ENCODE measurements around the gene ICOS.

GRCh38 chr2:203918839-203919238 is 17.7 kb upstream of the ICOS start:
- TF ChIP-seq, protein P1, sequence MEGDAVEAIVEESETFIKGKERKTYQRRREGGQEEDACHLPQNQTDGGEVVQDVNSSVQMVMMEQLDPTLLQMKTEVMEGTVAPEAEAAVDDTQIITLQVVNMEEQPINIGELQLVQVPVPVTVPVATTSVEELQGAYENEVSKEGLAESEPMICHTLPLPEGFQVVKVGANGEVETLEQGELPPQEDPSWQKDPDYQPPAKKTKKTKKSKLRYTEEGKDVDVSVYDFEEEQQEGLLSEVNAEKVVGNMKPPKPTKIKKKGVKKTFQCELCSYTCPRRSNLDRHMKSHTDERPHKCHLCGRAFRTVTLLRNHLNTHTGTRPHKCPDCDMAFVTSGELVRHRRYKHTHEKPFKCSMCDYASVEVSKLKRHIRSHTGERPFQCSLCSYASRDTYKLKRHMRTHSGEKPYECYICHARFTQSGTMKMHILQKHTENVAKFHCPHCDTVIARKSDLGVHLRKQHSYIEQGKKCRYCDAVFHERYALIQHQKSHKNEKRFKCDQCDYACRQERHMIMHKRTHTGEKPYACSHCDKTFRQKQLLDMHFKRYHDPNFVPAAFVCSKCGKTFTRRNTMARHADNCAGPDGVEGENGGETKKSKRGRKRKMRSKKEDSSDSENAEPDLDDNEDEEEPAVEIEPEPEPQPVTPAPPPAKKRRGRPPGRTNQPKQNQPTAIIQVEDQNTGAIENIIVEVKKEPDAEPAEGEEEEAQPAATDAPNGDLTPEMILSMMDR (IDR thresholded peaks at IDR 0.05), result no peak
- TF ChIP-seq EZH2 (IDR thresholded peaks at IDR 0.05) (no peak), EZH2phosphoT487 (IDR thresholded peaks at IDR 0.05) (no peak)

All from neural progenitor cell (in vitro differentiated cells).